ENCODE measurements around the gene PGBD2.
"Not testable (repeated sequence)": the region's sequence is repeated elsewhere in the genome, so short reads cannot be mapped to it uniquely, and the experiment has no call there.

Gene PGBD2, protein sequence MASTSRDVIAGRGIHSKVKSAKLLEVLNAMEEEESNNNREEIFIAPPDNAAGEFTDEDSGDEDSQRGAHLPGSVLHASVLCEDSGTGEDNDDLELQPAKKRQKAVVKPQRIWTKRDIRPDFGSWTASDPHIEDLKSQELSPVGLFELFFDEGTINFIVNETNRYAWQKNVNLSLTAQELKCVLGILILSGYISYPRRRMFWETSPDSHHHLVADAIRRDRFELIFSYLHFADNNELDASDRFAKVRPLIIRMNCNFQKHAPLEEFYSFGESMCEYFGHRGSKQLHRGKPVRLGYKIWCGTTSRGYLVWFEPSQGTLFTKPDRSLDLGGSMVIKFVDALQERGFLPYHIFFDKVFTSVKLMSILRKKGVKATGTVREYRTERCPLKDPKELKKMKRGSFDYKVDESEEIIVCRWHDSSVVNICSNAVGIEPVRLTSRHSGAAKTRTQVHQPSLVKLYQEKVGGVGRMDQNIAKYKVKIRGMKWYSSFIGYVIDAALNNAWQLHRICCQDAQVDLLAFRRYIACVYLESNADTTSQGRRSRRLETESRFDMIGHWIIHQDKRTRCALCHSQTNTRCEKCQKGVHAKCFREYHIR

DNA sequence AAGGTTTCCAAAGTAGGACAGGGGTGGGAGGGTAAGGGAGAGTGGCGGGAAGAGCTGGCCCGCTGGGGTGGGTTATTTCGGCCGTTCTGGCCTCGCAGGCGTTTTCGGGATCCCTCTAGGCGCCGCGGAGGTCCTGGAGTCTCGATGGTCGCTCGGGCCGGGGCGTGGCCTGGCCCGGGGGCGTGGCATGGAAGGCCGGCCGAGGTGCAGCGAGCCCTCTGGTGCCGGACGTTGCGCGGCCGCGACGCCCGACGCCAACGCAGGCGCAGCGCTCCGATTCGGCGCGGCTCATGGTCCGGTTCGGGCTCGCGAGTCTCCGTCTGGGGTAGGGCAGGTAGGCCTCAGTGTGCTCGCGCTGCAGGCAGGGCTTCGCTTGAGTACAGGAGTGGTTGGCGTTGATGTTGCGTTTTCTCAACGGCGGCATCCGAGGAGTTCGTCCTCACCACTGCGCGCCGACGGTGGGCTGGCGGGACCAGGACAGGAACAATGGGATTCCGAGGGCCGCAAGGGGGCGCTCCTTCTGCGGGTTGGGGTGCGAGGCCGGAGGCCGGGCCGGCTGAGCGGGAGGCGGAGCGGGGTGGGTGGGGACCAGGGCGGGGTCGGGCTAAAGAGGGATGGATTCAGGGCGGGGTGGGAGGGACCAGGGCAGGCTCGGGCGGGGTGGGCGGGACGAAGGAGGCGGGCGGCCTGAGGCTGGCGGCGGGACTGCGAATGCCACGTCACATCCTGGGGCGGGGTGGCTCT is at the start of gene PGBD2:
PGBD2 (plus strand) TSS at position 227 of the 744 bp plus-strand sequence. CDS start 7,628 bp downstream, outside the sequence.
- DNase-seq = peak; percentile 87

DNA sequence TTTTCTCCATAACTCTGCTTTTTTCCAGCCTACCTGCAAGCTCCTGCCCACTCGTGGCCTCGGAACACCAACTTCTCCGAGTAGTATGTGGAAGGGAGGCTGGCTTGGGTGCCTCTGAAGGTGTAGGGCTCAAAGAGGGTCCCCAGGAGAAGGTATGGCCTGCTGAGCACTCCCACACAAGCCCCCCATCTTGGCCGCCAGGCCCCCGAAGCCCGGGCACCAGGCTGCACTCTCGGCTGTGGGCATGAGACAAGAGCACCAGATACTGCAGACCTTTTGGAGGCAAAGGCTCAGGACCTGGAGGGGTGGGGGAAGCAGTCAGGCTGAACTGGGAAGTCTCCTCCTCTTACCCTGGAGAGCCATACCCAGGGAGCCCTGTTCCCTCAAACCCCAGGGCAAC is 48.8 kb upstream of the PGBD2 start:
- no peak for DNase-seq

DNA sequence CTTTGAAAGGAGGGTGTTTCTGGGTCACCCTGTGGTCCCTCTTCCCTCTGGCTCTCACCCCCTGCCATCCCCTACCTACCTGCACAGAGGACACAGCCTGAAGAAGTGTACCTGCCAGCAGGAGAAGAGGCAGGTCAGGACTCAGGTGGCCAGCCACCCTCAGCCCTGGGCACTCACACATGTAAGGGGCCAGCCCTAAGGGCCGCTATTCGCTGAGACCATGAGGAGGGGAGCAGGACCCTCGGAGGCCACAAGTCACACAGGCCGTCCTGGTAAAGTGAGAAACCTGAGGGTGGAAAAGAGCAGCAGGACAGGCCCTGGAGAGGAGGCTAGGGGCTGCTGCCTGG is 48.3 kb upstream of the PGBD2 start:
- DNase-seq = no peak

DNA sequence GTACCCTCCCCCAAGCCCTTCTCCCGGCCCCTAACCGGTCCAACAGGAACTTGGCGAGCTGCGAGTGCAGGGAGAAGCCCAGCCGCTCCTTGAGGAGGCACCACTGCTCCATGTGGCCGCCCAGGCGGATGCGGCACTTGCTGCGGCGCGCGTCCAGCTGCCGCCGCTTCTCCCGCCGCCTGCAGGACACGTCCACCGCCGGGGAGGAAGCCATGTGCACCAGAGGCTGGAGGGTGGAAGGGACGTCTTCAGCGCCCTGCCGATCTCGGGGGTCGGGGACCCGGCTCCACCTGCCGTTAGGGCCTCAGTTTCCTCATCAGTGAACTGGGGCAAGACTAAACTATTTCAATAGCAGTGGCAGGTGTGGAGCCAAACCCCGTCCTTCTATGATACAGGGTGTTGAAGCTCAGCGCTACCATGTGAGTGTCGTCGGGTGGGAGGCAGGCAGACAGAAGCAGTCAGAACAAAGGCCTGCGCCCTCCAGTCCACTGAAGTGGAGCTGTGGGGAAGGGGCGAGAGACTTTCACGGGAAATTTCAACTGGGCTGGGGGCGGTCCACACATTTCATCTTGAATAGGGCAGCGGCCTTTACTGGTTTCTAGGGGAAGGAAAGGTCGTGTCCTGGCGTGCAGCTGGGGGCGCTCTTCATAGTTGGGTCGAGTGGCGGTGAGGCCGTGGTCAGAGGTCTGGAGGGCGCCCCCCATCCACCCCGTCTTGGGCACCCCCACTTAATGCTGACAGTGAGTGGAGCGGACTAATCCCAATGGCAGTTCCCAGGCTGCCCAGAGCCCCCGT is 47.7 kb upstream of the PGBD2 start:
- peak; percentile 76 for DNase-seq

DNA sequence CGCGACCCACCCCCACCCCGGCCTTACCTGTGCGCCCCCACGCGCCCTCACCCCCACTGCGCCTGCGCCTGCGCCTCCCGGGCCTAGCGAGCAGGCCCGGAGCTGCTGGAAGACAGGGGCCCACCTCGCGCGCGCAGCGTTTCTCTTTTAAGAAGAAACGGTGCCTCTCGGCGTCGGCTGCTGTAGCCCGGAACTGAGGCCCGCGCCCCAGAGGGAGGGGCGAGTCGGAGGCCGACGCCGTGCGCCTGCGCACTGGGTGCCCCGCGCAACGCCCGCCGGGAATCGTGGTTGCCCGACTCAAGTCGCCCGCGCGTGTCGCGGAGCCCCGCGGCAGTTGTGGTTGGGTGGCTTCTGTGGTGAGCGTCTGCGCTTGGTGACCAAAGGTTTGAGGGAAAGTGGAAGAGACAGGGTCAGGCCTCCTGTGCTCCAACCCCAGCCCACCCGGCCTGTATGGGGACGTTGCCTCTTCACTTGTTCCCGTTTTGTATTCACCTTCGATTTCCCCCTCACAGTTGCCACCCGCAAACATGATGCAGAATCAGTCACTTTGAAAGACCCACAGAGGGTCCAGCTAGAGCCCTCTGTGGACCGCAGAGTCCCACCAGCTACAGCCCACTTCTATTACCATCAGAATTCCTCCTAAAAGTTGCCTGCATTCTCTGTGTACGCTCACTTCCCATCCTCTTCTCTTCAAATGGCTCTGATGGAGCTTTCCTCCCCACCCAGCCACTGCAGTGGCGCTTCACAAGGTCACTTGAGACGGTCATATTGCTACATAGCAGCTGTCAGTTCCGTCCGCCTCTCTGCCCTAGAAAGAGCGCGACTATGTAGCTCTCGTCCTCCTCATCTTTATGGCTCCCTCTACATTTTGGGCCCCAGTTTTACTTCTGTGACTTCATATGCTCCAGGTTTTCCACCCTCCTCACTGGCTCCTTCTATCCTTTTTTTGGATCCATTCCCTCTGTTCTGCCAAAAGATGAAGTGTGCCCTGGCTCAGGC is 46.8 kb upstream of the PGBD2 start, which contains the start of gene ZNF692:
ZNF692 (minus strand) TSS at position 195 of the 999 bp plus-strand sequence. CDS start 776 bp downstream, outside the sequence.
- peak; percentile 96 for DNase-seq

DNA sequence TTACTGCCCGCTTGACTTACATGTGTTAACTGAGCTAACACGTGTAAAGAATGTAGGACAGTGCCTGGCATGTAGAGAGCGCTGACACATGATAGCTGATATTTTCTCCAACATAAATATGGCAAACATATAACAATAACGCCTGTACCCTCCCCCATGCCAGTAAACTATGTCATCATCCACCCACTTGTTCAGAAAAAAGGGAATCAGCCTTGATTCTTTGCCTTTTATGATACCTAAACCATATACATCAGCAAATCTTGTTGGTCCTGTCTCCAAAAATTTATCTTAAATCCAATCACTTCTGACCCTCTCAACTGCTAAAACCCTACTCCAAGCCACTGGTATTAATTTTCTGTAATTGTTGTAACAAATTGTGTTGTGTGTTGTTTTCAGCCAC is 46.0 kb upstream of the PGBD2 start:
- no peak for DNase-seq

DNA sequence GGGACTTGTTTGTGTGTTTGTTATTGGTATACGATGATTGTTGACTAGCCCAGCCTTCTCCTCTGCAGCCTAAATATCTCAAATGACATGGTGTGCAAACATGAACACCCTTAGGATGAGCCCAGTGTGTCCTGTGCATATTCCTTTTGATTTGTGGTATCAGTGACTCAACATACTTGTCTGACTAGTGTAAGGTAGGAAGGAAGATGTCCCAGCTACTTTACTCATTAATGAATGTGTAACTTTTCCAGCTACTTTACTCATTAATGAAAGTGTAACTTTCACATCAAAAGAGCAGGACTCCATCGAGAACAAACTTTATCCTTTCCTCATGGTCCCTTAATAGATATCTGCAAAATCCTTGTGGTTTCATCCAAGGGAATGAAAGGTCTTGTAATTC is 44.4 kb upstream of the PGBD2 start:
- no peak for DNase-seq

DNA sequence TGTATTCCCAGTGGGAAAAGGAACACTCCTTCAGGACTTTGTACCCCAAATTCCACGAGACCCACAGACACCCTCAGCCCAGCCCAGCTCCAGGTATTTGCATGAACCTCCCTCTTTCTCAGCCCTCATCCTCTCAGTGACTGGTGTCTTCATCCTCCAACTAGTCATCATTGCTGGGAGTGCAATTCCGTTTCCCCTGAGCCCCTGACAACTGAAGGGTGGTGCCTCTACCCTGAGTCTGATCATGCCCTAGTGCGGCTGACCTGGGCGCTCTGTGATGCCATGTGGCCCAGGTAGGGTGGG is 43.4 kb upstream of the PGBD2 start:
- no peak for DNase-seq

DNA sequence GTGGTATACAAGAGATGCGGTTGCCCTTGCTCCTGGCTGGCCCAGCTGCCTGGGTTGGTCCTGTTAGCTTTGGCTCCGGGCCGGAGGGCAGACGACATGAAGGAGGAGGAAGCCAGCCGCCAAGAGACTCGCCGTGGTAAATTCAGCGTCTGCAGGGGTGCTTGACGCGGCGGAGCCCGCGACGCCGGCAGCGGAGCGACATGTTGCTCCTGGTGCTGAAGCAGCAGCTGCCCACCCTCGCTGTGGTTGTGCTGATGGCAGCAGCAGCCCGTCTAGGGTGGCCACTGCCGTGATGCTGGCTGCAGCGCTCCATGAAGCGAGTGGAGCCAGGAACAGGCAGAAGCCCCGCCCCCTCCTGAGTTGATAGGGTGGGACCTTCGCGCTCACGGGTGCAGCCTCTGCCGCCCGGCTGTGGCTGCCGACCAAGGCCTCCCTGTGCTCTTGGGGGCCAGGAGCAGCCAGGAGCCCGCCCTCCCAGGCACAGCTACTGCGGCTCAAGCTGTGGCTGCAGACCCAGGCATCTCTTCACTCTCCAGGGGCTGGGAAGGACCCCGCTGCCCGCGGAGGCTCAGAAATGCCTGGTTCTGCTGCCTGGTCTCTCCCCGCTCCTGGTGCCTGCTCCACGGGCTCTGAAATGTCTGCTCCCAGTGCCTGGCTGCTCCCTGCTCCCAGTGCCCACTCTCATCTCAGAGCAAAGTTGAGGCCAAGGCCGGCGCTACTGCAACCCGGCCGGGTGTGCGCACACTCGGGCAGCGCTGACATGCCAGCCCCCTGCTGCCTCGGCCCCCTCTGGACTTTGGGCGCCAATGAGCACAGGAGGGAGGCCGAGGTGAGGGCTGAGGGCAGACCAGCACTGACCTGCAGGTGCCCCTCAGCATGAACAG is 42.8 kb upstream of the PGBD2 start:
- DNase-seq = peak; percentile 67

DNA sequence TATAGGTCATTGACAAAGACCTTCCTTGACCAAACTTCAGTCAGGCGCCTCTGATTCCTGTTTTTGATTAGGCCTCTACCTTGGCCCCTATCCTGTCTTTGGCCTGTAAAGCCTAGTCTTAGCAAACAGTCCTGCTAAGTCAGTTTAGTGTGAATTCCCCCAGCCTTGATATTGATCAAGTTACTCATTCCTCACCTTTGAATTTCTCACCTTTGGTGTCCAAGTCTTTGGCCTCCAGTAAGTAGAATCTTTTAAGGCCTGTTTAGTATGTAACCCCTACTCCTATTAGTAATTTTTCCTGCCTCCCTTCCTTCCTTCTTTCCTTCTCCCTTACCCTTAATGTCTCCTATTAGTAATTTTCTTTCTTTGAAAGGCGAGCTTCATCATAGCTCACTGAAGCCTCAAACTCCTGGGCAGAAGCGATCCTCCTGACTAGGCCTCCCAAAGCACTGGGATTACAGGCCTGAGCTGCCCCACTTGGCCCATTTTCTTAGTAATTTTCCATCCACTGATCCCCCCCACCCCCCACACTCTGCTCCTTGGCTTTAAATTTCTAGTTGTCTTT is 34.1 kb upstream of the PGBD2 start:
- DNase-seq = no peak

DNA sequence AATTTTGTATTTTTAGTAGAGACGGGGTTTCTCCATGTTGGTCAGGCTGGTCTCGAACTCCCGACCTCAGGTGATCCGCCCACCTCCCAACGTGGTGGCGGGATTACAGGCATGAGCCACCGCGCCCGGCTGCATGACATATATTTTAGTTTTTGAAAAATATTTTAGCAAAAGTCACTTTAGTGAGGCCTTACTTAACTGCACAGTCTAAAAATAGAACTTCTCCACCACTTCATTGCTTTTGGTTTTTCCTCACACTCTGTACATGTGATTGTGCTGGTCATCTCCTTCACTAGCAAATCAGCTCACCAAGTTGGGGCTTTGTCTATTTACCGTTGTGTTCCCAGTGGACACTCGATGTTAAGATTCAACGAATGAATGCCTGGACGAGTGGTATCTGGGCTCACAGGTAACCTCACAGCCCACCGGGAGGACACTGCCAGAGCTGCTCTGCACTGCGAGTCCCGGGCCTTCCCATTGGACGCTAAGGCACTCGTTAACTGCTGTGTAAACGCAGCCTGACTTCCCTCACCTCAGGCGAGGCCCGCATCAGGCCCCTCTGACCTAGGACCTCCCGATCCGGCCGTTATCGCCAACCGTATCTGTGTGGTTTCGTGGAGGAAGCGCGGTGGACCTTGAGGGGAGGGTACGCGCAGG is 33.2 kb upstream of the PGBD2 start:
- DNase-seq = peak; percentile 56

DNA sequence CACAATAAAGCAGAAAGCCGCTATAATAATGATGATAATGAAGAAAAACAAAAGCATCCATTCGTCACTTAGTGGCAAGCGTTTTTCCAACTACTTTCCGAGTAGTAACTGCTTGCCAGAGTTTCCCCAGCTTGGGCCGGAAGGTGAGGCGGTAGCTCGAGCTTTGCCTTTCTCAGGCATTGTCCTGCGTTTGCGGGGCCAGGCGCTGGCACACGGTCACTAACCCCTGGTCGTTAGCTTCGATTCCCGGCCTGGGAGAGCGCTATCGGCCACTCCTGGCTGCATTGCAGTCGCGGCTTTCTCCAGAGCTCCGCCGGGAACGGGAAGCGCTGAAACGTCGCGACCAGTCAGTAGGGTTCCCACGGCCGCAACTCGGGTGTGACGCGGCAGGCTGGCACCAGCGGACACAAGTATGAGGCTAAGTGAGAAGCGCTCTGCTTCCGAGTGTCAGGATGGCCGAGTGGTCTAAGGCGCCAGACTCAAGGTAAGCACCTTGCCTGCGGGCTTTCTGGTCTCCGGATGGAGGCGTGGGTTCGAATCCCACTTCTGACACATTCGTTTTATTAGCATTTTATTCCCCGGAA is 32.5 kb upstream of the PGBD2 start:
- DNase-seq = peak; percentile 95

DNA sequence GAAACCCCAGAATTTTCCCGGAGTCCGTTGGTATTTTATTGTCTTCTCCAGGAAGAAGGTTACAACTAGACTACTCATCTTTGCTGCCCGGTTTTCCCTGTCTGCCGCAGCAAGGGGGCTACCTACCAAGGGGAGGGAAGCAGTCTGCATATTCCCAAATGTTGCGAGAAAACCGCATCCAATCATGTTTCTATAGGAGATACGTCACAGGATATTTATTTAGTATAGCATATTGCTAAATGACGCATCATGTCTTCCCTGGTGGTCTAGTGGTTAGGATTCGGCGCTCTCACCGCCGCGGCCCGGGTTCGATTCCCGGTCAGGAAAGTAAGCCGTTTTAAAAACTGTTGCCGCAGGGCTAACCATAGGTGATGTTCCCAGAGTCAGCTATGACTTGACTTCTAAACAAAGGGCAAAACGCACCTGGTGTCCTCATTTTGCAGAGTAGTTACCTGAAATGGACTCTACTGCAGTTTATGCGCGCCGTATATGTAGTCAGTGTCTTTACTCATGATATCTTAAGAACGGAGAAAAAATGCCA is 32.0 kb upstream of the PGBD2 start:
- peak; percentile 95 for DNase-seq

DNA sequence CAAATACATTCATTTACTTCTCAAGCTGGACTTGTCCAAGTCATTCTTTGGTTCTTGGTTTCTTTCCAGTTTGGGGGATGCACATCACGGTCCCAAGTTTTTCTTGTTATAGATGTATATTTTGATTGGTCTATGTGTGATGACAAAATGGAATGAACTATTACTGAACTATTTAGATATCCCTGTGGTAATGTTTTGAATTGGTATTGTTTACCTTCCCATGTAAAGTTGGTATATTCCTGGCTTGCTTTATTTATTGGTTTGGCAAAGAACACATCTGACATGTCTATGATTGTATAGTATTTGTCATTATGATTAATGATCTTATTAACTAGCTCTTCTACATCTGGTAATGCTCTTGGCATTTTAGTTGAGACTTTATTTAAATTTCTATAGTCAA is 24.8 kb upstream of the PGBD2 start:
- DNase-seq = no peak

DNA sequence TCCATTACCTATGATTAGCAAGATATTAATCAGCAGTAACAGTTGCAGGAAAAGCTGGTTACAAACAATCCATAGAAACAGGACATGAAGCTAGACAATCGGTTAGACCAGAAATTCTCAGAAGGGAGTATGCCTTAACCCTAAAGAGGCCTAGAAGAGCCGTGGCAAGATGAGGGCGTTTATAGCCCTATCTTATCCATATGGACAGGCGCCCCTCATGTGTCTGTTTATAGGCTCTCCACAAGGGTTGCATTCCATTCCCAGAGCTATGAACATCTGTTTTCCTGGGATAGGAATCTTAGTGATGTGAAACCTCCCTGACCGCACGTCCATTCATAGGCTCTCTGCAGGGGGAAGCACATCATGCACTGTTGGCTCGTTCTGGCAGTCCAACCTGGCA is 23.6 kb upstream of the PGBD2 start:
- not testable (repeated sequence) for DNase-seq

DNA sequence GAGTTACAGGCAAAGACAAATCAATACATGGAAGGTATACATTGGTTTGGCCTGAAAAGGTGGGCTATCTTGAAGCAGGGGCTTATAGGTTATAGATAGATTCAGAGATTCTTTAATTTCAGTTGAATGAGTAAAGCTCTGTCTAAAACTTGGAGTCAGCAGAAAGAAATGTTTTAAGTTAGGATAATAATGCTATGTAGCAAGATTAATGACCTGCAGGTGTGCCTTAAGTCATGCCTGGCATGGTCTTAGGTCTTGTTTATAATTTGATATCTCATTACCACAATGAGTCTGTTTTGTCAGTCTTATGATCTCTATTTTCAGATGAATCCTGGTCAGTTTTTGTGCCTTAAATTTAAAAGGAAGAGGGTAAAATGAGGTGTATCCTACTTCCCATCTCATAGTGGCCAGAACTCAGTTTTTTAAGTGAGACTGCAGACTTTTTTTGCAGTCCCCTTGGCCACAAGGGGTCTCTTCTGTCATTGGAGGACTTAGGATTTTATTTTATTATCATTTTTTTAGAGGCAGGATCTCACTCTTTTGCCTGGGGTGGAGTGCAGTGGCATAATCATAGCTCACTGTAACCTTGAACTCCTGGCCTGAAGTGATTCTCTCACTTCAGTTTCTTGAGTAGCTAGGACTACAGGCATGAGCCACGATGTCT is 21.3 kb upstream of the PGBD2 start:
- DNase-seq = no peak

DNA sequence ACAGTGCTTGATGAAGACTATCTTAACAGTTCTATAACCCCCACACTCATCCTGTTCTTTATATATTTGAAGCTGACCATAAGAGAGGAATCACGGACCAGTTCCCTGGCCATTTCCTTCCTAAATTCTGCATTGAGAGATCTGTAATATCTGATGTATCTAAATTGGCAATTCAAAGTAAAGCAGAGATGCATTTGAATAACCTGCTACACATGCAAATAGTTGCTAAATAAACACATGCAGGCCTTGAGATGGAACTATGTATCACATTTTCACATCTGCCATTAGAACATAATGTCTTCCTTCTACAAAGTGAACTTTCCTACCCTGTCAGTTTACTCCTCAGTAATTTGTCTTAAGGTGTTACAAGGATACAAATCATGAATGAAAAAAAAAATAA is 20.4 kb upstream of the PGBD2 start:
- DNase-seq = no peak

DNA sequence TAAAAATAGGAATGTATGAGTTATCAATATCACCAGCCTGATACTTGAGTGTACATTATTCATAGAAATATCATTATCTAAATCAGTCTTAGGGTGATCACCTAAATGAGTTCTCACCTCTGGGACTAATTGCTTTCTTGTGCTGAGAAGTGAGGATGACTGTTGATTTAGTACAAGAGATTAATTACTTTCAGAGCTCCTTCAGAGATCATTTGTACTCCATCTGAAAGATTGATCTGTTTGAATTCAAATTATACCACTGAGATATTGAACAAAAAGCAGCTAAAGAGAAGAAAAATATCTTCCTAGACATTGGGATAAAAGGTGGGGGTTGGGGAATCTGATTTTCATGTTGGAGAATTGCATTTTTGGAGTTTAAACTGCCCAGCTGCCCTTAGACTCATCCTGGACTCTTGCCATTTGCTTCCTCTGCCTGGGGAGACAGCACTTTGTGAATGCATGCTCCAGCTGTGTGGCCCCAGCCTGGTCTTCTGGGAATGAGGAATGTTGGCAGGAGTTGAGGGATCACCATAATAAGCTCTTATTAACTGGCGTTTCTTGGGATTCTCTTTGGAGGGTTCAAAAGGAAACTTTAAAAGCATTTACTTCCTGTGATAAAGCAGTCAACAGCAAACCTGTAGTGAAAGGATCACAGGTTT is 19.7 kb upstream of the PGBD2 start:
- no peak for DNase-seq

All from MV-4-11 (cell line).